Neural progenitor cell (in vitro differentiated cells): ENCODE results near the gene MST1R. TPM values are rescaled to one million over a fixed set of nuclear protein-coding genes. Genes with fewer than 3 reads are reported as not detected.
A peak's percentile ranks its signal among the peaks of the same experiment; 100 is the strongest.
"Not testable (repeated sequence)": the region's sequence is repeated elsewhere in the genome, so short reads cannot be mapped to it uniquely, and the experiment has no call there.

Experiments used
- DNase-seq: peaks from one replicate; pipeline ENCODE4 v3.0.0-alpha.2; 2016; ENCODE audit warnings: low spot score
- H2AFZ ChIP-seq: fragments of 200-600 bp; sonication (generic); replicated peaks from 2 replicates; pipeline ENCODE4 v1.6.1; 2016; ENCODE audit warnings: antibody characterized with exemption
- H3F3A ChIP-seq: fragments of 200-600 bp; sonication (generic); 2 replicates; pipeline ENCODE4 v1.6.1; 2016; ENCODE audit warnings: antibody characterized with exemption, low read depth
- H3K27ac ChIP-seq: fragments of 200-600 bp; sonication (generic); 2 replicates; pipeline ENCODE4 v1.5.1; 2016; ENCODE audit warnings: mild to moderate bottlenecking
- H3K27me3 ChIP-seq: fragments of 200-600 bp; sonication (generic); 2 replicates; pipeline ENCODE4 v1.6.1; 2016; ENCODE audit warnings: mild to moderate bottlenecking, moderate library complexity
- H3K36me3 ChIP-seq: fragments of 200-600 bp; sonication (generic); 2 replicates; pipeline ENCODE4 v1.5.1; 2016
- H3K4me1 ChIP-seq: fragments of 200-600 bp; sonication (generic); 2 replicates; pipeline ENCODE4 v1.6.1; 2016; ENCODE audit warnings: mixed run types
- H3K4me2 ChIP-seq: fragments of 200-600 bp; sonication (generic); 2 replicates; pipeline ENCODE4 v1.6.1; 2016
- H3K4me3 ChIP-seq: fragments of 200-600 bp; sonication (generic); 2 replicates; pipeline ENCODE4 v1.5.1; 2016
- H3K79me2 ChIP-seq: fragments of 200-600 bp; sonication (generic); 2 replicates; pipeline ENCODE4 v1.6.1; 2016; ENCODE audit warnings: low read depth
- H3K9ac ChIP-seq: fragments of 200-600 bp; sonication (generic); 2 replicates; pipeline ENCODE4 v1.6.1; 2016
- H3K9me3 ChIP-seq: fragments of 200-600 bp; sonication (generic); 2 replicates; pipeline ENCODE4 v1.5.1; 2016; ENCODE audit warnings: low read depth
- H4K20me1 ChIP-seq: fragments of 200-600 bp; sonication (generic); 2 replicates; pipeline ENCODE4 v1.6.1; 2016; ENCODE audit warnings: low read depth
- H3K27ac Mint-ChIP-seq: 3 replicates; pipeline ENCODE4 v1.8.0; 2021; ENCODE audit warnings: mixed read lengths
- H3K27me3 Mint-ChIP-seq: 2 replicates; pipeline ENCODE4 v1.8.0; 2022; ENCODE audit warnings: low read depth, mild to moderate bottlenecking, inconsistent platforms, moderate library complexity, mixed read lengths; ENCODE audit not compliant: insufficient read depth
- H3K36me3 Mint-ChIP-seq: 3 replicates; pipeline ENCODE4 v1.8.0; 2021; ENCODE audit warnings: mixed read lengths
- H3K4me1 Mint-ChIP-seq: 3 replicates; pipeline ENCODE4 v1.8.0; 2021; ENCODE audit warnings: mixed read lengths
- H3K4me3 Mint-ChIP-seq: 3 replicates; pipeline ENCODE4 v1.8.0; 2021; ENCODE audit warnings: mild to moderate bottlenecking, moderate library complexity, mixed read lengths
- H3K9me3 Mint-ChIP-seq: 3 replicates; pipeline ENCODE4 v1.8.0; 2020; ENCODE audit warnings: mixed read lengths
- EZH2 ChIP-seq: fragments of 200-600 bp; sonication (generic); IDR thresholded peaks from 2 replicates; pipeline ENCODE4 v1.6.1; 2017; ENCODE audit warnings: antibody characterized with exemption, mild to moderate bottlenecking, moderate library complexity
- EZH2phosphoT487 ChIP-seq: fragments of 200-600 bp; sonication (generic); IDR thresholded peaks from 2 replicates; pipeline ENCODE4 v1.6.1; 2017; ENCODE audit warnings: antibody characterized with exemption
- total RNA-seq: library from RNA; depleted of rRNA; stranded (reverse); fragments of >200 nt; gene quantifications from 2 replicates; pipeline ENCODE4 v1.2.3, GENCODE V29; 2015; ENCODE audit warnings: low replicate concordance
- TF ChIP-seq, protein P1 (sequence below): fragments of 200-600 bp; sonication (generic); IDR thresholded peaks from 2 replicates; pipeline ENCODE4 v1.5.1; 2017; ENCODE audit warnings: antibody characterized with exemption, mild to moderate bottlenecking

Gene MST1R
- total RNA-seq, 1 donor from 2014 or later = 0.32 TPM

DNA sequence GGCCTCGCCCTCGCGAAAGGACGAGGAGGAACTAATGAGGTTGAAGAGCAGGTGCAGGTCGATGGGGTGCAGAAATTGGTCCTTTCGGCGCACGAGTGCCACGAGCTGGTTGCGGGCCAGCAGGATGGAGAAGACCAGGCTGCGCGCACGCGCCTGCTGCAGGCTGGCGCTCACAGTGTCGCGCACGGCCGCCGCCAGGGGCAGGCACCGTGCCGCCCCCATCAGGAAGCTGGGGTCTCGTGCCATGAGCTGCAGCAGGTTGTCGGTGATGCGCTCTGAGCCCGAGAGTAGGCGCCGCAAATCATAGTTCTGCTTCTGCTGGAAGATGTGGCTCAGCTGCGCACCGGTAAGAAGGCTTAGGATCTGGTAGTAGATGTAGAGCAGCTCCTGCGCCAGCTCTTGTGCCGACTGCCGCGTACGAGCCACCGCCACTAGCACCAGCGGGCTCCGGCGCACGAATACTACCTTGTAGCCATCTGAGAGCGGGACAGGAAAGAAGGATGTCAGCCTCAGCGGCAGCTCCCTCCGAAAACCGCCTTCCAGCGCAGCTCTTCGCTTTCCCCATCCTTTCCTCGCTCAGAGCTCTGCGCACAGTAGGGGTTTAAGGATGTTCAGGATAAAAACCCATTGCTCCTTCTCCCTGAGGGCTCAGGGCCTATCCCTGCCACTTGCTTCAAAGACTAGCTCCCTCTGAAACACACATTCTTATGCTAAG lies 6.9 kb upstream of the MST1R start:
- Histone ChIP-seq H3K36me3 (no peaks in the 10 kb centered on the region), H3K4me2 (peak overlapping the region; percentile 69), H3K79me2 (no peaks in the 10 kb centered on the region), H2AFZ (no peak overlapping the region), H3K4me3 (peak overlapping the region; percentile 25), H3K9ac (no peak overlapping the region), H4K20me1 (no peaks in the 10 kb centered on the region), H3K4me1 (peaks cover 3% of the 10 kb centered on the region), H3F3A (peaks cover 11% of the 10 kb centered on the region), H3K27ac (no peak overlapping the region), H3K9me3 (no peaks in the 10 kb centered on the region), H3K27me3 (peaks cover 10% of the 10 kb centered on the region)
- TF ChIP-seq EZH2phosphoT487 = no peak
- TF ChIP-seq, protein P1, sequence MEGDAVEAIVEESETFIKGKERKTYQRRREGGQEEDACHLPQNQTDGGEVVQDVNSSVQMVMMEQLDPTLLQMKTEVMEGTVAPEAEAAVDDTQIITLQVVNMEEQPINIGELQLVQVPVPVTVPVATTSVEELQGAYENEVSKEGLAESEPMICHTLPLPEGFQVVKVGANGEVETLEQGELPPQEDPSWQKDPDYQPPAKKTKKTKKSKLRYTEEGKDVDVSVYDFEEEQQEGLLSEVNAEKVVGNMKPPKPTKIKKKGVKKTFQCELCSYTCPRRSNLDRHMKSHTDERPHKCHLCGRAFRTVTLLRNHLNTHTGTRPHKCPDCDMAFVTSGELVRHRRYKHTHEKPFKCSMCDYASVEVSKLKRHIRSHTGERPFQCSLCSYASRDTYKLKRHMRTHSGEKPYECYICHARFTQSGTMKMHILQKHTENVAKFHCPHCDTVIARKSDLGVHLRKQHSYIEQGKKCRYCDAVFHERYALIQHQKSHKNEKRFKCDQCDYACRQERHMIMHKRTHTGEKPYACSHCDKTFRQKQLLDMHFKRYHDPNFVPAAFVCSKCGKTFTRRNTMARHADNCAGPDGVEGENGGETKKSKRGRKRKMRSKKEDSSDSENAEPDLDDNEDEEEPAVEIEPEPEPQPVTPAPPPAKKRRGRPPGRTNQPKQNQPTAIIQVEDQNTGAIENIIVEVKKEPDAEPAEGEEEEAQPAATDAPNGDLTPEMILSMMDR = peak; percentile 42
- TF ChIP-seq EZH2 = no peak
- no peaks in the 10 kb centered on the region for H3K9me3 Mint-ChIP-seq
- H3K4me1 Mint-ChIP-seq = peaks cover 9% of the 10 kb centered on the region
- H3K27me3 Mint-ChIP-seq = peaks cover 4% of the 10 kb centered on the region
- peaks cover 5% of the 10 kb centered on the region for H3K36me3 Mint-ChIP-seq
- H3K27ac Mint-ChIP-seq = no peak overlapping the region
- DNase-seq = peak; percentile 76
- H3K4me3 Mint-ChIP-seq = peak overlapping the region; percentile 71

DNA sequence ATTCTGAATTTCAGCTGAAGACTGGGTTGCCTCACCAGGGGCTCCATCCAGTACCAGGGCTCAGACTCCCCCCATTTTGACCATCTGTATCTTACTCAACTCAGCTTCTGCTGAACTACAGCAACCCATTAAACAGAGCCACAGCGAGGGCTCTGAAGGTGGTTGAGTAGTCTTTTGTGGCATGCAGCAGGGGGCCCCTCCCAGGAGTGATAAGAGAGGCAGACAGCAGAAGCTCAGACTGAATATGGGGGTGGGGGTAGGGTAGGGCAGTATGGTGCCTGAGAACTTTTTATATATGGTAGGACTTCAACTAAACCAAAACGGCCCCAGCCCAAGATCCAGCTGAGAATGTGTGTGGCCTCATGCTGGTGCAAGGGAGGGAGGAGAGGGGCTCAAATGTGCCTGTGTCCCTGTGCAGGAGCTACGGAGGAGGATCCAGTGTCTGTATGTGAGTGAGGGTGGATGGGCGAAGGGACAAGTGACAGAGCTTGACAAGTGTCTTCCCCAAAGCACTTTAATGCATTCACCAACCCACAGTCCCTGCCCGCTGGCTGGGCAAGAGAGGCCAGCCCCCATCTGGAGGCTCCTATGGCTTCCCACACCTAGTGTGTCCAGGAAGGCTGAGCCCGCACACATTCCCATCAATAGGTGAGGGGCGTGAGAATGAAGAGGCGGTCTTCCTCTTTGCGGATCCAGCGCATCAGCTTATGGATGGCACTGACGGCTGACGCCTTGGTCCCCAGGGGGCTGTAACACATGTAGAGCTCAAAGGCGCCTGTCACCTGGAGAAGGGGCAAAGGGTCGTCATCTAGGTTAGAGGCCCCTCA lies 4.9 kb upstream of the MST1R start:
- Histone ChIP-seq H3K9me3 (no peaks in the 10 kb centered on the region), H3K79me2 (no peaks in the 10 kb centered on the region), H3K27ac (no peak overlapping the region), H4K20me1 (no peaks in the 10 kb centered on the region), H2AFZ (no peak overlapping the region), H3K4me1 (peaks cover 3% of the 10 kb centered on the region), H3K4me2 (no peak overlapping the region), H3K27me3 (peaks cover 10% of the 10 kb centered on the region), H3K36me3 (no peaks in the 10 kb centered on the region), H3F3A (peaks cover 11% of the 10 kb centered on the region), H3K4me3 (no peak overlapping the region), H3K9ac (no peak overlapping the region)
- TF ChIP-seq EZH2phosphoT487 = no peak
- TF ChIP-seq EZH2 = no peak
- TF ChIP-seq, protein P1 = no peak
- Mint-ChIP-seq H3K36me3 (peaks cover 5% of the 10 kb centered on the region), H3K4me1 (peaks cover 12% of the 10 kb centered on the region), H3K27ac (no peak overlapping the region), H3K27me3 (peaks cover 4% of the 10 kb centered on the region), H3K4me3 (no peak overlapping the region), H3K9me3 (no peaks in the 10 kb centered on the region)
- DNase-seq = no peak

DNA sequence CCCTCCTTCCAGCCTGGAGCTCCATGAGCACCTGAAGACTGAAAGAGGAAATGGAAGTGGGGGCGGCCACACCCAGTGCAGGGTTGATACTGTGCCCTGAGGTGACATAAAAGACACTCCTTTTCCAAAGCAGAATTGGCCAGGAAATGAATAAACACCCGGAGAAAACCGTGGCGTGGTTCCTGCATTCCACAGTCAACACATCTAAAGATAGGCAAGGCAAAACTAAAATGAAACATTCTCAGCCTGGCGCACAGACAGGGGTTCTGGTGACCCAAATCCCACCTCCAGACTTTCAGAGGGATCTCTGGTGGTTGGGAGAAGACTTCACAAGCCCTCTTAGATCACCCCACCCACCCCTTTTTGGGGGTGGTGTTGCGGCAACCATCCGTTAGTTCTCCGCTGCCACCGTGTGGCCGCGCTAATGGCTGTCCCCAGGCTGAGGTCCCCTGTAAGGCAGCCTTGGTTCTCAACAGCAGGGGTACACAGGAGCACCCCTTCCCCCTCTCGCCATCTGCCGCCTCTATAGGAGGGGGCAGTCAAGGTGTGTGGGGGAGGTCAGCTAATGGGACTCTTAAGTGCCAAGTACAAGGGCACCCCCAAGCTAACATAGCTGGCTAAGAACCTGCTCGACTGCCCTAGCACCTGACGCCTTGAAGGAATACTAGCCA lies 2.5 kb upstream of the MST1R start:
- Histone ChIP-seq H3K9me3 (no peaks in the 10 kb centered on the region), H3K27me3 (peaks cover 16% of the 10 kb centered on the region), H3K36me3 (no peaks in the 10 kb centered on the region), H3F3A (peaks cover 17% of the 10 kb centered on the region), H3K4me2 (no peak overlapping the region), H3K9ac (no peak overlapping the region), H3K4me3 (no peak overlapping the region), H2AFZ (peak overlapping the region; percentile 30), H3K79me2 (no peaks in the 10 kb centered on the region), H3K27ac (no peak overlapping the region), H3K4me1 (peaks cover 3% of the 10 kb centered on the region), H4K20me1 (no peaks in the 10 kb centered on the region)
- DNase-seq = peak; percentile 80
- H3K36me3 Mint-ChIP-seq = peaks cover 5% of the 10 kb centered on the region
- H3K4me3 Mint-ChIP-seq = no peak overlapping the region
- H3K27ac Mint-ChIP-seq = no peak overlapping the region
- H3K9me3 Mint-ChIP-seq = no peaks in the 10 kb centered on the region
- no peak for TF ChIP-seq EZH2
- TF ChIP-seq, protein P1 = peak; percentile 75
- TF ChIP-seq EZH2phosphoT487 = no peak
- H3K4me1 Mint-ChIP-seq = peaks cover 12% of the 10 kb centered on the region
- peaks cover 4% of the 10 kb centered on the region for H3K27me3 Mint-ChIP-seq

DNA sequence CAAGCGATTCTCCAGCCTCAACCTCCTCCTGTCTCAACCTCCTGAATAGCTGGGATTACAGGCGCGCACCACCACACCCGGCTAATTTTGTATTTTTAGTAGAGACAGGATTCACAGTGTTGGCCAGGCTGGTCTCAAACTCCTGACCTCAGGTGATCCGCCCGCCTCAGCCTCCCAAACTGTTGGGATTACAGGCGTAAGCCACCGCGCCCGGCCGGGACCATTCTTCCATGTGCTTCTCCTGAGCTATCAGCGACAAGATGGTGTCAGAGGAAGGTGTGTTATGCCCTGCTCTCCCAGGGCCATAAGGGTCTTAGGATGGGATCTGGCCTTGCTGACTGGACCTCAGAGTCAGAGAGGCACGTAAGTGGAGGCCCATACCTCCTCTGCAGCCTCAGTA lies 775 bp upstream of the MST1R start:
- not testable (repeated sequence) for H3K4me1 Mint-ChIP-seq, H3K27me3 ChIP-seq, H3K36me3 Mint-ChIP-seq, H3K9me3 Mint-ChIP-seq, H3K4me1 ChIP-seq, H3K27ac ChIP-seq, H3K79me2 ChIP-seq, H3K4me2 ChIP-seq, H3K4me3 Mint-ChIP-seq, H3K27ac Mint-ChIP-seq, H3K36me3 ChIP-seq, H3F3A ChIP-seq, H2AFZ ChIP-seq, DNase-seq, H4K20me1 ChIP-seq, H3K9me3 ChIP-seq, H3K27me3 Mint-ChIP-seq, H3K4me3 ChIP-seq, H3K9ac ChIP-seq
